ENCODE measurements around the gene RAP1GAP2. TPM values are rescaled to one million over a fixed set of nuclear protein-coding genes. Genes with fewer than 3 reads are reported as not detected.
A peak's percentile ranks its signal among the peaks of the same experiment; 100 is the strongest.

Gene RAP1GAP2
- total and polyA plus RNA-seq, 10 donors: 1.2 to 32.7 (median 14.1) TPM

DNA sequence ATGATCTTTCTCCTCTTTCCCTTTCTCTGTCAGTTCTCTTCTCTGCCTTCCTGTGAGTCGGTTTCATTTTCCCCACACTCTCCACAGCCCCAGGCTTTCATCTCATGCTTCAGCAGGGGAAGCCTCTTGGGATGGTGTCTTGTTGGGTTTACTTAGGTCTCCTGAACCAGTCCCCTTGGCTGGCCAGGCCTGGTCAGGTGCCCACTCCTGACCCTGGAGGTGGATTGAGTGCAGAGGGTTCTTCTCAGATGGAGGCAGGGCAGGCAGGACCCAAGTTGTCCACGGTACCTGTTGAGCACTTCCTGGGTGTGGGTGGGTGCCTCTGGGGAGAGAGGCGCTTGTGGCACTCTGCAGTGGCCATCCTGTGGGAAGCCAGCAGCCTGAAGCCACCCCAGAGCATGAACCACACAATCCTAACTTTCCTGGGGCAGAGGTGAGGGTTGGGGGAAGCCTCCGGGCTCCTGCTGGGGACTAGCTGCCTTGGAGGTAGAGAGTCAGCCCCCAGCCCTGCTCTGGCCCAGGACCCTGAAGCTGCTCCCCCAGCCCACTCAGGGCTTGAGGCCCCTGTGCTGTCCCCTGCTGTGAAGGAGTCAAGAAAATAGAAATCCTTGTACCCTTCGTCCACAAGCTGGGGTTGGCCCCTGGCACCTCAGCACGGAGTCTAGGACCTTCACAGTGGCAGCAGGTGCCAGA, 2.0 kb upstream of the RAP1GAP2 start:
- WGBS, 5 donors: 51 to 63% (median 60%) methylated on average over 5 to 6 of the region's 6 CpGs
- H3K9me3 ChIP-seq: no peaks in the 10 kb centered on the region
- no peak for TF ChIP-seq POLR2A (IDR thresholded peaks at IDR 0.05)
- TF ChIP-seq, protein P1, sequence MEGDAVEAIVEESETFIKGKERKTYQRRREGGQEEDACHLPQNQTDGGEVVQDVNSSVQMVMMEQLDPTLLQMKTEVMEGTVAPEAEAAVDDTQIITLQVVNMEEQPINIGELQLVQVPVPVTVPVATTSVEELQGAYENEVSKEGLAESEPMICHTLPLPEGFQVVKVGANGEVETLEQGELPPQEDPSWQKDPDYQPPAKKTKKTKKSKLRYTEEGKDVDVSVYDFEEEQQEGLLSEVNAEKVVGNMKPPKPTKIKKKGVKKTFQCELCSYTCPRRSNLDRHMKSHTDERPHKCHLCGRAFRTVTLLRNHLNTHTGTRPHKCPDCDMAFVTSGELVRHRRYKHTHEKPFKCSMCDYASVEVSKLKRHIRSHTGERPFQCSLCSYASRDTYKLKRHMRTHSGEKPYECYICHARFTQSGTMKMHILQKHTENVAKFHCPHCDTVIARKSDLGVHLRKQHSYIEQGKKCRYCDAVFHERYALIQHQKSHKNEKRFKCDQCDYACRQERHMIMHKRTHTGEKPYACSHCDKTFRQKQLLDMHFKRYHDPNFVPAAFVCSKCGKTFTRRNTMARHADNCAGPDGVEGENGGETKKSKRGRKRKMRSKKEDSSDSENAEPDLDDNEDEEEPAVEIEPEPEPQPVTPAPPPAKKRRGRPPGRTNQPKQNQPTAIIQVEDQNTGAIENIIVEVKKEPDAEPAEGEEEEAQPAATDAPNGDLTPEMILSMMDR (IDR thresholded peaks at IDR 0.05 in 8 of 11, conservative IDR thresholded peaks at IDR 0.05 in 3 of 11): no peak
- TF ChIP-seq POLR2AphosphoS5 (IDR thresholded peaks at IDR 0.05): no peak
- H3K27me3 ChIP-seq (replicated peaks in 1 of 7): peaks cover 0 to 93% (median 11%) of the 10 kb centered on the region in 7 donors
- H3K36me3 ChIP-seq: no peaks in the 10 kb centered on the region
- intact Hi-C loops (cut with DNase I; ENCODE audit: low total_unique reads): no loop called here
- DNase-seq: peak; percentile 77
- peak overlapping the region in 1 of 8 donors; percentile 32 for H3K4me3 ChIP-seq
- H3K27ac ChIP-seq: peak overlapping the region in 7 of 8 donors; percentile 5 to 89 (median 65)
- peaks cover 25 to 96% (median 79%) of the 10 kb centered on the region in 6 donors for H3K4me1 ChIP-seq

DNA sequence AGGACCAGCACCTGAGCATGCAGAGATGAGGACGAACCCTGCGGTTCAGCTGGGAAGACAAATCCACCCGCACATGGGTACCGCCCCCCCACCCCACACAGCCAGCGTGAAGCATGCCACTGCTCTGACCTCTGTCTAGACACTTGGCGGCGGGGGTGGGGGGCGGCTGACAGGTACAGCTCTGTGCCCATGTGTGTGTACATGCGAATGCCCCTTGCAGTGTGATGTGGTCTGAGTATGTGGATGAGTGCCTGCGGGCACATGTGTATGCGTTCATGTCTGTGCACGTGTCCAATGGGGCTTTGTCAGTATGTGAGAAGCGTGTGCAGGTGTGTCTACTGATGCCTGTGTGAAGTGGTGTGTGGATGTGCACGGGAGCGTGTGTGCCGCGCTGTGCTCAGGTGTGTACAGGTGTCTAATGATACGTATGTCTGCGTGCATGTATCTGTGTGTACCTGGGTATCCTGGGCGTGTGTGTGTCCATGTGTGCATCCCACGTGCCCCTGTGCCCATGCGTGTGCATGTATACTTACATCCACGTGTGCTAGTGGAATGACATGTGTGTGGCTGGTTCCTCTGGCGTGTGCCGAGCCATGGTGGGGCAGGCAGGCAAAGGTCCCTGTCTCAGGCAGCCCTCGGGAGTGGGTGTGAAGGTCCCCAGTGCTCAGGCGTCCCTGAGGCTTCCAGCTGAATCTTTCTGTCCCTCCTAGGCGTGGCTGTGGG, 636 bp upstream of the RAP1GAP2 start:
- Histone ChIP-seq H3K4me3 (peak overlapping the region in 7 of 8 donors; percentile 37 to 77 (median 45)), H3K36me3 (peaks cover 0 to 6% (median 0%) of the 10 kb centered on the region in 6 donors), H3K4me1 (peaks cover 25 to 99% (median 82%) of the 10 kb centered on the region in 6 donors), H3K9me3 (no peaks in the 10 kb centered on the region), H3K27ac (peak overlapping the region in 7 of 8 donors; percentile 2 to 89 (median 64)), H3K27me3 (replicated peaks in 1 of 7) (peaks cover 0 to 91% (median 8%) of the 10 kb centered on the region in 7 donors)
- TF ChIP-seq, protein P1 (IDR thresholded peaks at IDR 0.05 in 8 of 11, conservative IDR thresholded peaks at IDR 0.05 in 3 of 11): no peak
- TF ChIP-seq POLR2A (IDR thresholded peaks at IDR 0.05) (no peak), POLR2AphosphoS5 (IDR thresholded peaks at IDR 0.05) (no peak)
- WGBS, 5 donors: 48 to 66% (median 55%) methylated on average over 22 to 28 of the region's 28 CpGs
- intact Hi-C loops (cut with DNase I; ENCODE audit: low total_unique reads): no loop called here
- DNase-seq: peak; percentile 77

DNA sequence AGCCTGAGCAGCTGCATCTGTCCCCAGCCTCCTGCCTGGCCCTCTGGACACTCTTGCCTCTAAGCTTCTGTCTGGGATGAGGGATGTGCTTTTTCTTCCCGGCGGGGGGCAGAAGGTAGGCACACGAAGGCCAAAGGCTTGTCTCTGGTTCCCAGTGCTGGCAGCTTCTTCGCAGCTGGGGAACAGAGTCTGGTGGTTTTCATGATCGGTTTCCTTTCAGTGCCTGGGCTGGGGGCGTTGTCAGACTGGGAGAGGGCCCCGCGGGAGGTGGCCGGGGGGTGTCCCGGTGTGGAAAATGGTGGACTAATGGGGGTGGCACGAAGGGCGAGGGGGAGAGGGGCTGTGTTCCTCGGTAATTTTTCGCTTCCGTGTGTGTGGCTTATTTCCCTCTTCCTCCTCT, 988 bp downstream of the RAP1GAP2 start:
- no peak for TF ChIP-seq POLR2A (IDR thresholded peaks at IDR 0.05)
- TF ChIP-seq POLR2AphosphoS5 (IDR thresholded peaks at IDR 0.05): no peak
- TF ChIP-seq, protein P1 (IDR thresholded peaks at IDR 0.05 in 8 of 11, conservative IDR thresholded peaks at IDR 0.05 in 3 of 11): no peak
- Histone ChIP-seq H3K4me1 (peaks cover 17 to 82% (median 67%) of the 10 kb centered on the region in 6 donors), H3K9me3 (no peaks in the 10 kb centered on the region), H3K36me3 (peaks cover 0 to 16% (median 0%) of the 10 kb centered on the region in 6 donors), H3K27ac (peak overlapping the region in 5 of 8 donors; percentile 58 to 89 (median 83)), H3K27me3 (replicated peaks in 1 of 7) (peaks cover 0 to 76% (median 0%) of the 10 kb centered on the region in 7 donors), H3K4me3 (peak overlapping the region in 7 of 8 donors; percentile 37 to 77 (median 45))
- WGBS, 5 donors: 16 to 34% (median 26%) methylated on average over 15 of the region's 15 CpGs
- intact Hi-C loops (cut with DNase I; ENCODE audit: low total_unique reads): no loop called here
- peak; percentile 76 for DNase-seq

Measured in spleen (tissue), 11 donors.